Activated CD4-positive, alpha-beta memory T cell treated with anti-CD3 and anti-CD28 coated beads, Interleukin-2, amount 10 ng/mL, durations not matched to agents 7 days and 5 days (primary cell): ENCODE measurements around the gene EIF4G3. TPM values are rescaled to one million over a fixed set of nuclear protein-coding genes. Genes with fewer than 3 reads are reported as not detected.

Experiments used
- CTCF ChIA-PET: fragments of 350-600 bp; sonication (Branson Sonifier 250); formaldehyde crosslinking; loops from one replicate; lab custom pipeline; 2021; ENCODE audit warnings: antibody characterized with exemption, inconsistent platforms; lab: Charles Lee
- POLR2A ChIA-PET: fragments of 350-600 bp; sonication (Branson Sonifier 250); formaldehyde crosslinking; loops from one replicate; lab custom pipeline; 2021; ENCODE audit warnings: antibody characterized with exemption; lab: Charles Lee
- DNase-seq: peaks from one replicate; pipeline ENCODE4 v3.0.0-alpha.2; 2020
- H3K27ac Mint-ChIP-seq: one replicate; pipeline ENCODE4 v1.8.0; 2021; ENCODE audit warnings: mild to moderate bottlenecking, mixed read lengths
- H3K27me3 Mint-ChIP-seq: one replicate; pipeline ENCODE4 v1.8.0; 2021; ENCODE audit warnings: mixed read lengths
- H3K36me3 Mint-ChIP-seq: one replicate; pipeline ENCODE4 v1.8.0; 2021; ENCODE audit warnings: low read depth, mixed read lengths
- H3K4me1 Mint-ChIP-seq: one replicate; pipeline ENCODE4 v1.8.0; 2021; ENCODE audit warnings: mixed read lengths
- H3K4me3 Mint-ChIP-seq: one replicate; pipeline ENCODE4 v1.8.0; 2021; ENCODE audit warnings: mild to moderate bottlenecking, mixed read lengths
- H3K9me3 Mint-ChIP-seq: one replicate; pipeline ENCODE4 v1.8.0; 2021; ENCODE audit warnings: mixed read lengths
- total RNA-seq, 2 experiments: library from RNA; stranded (reverse); gene quantifications; one replicate each; pipeline ENCODE4 v1.2.3, GENCODE V29; 2021

EIF4G3 gene
- total RNA-seq, 2 experiments from 2014 or later, result 48.1 to 49.2 TPM

- H3K9me3 Mint-ChIP-seq, result no peaks in the 10 kb centered on the region
- ChIA-PET CTCF (no interaction called here), POLR2A (no interaction called here)
- no peak for DNase-seq
- H3K27ac Mint-ChIP-seq, result no peak overlapping the region
- H3K27me3 Mint-ChIP-seq, result no peaks in the 10 kb centered on the region
- peaks cover 22% of the 10 kb centered on the region for H3K36me3 Mint-ChIP-seq
- H3K4me1 Mint-ChIP-seq, result no peaks in the 10 kb centered on the region
- H3K4me3 Mint-ChIP-seq, result no peak overlapping the region
These were observed 202.6 kb downstream of the EIF4G3 start for GRCh38 chr1:20974069-20974468.

DNA sequence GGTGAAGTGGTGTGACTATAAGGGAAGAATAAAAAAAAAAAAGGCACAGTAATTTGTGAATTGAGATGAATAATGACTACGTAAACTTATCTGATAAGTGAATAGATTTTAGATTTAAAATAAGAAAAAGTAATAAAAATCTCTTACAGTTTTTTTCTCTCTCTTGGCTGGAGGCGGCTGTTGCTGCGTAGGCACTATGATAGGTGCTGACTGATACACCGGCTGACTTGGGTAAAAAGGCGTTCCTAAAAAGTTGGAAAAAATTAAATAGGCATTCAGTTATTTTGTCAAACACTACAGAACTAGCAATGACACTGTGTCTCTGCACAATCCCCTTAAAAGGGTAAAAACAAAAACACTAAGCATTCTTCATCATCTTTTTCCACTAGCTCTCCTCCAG is 203.8 kb downstream of the EIF4G3 start:
- Mint-ChIP-seq H3K27ac (no peak overlapping the region), H3K36me3 (peaks cover 25% of the 10 kb centered on the region)
- POLR2A ChIA-PET, result no interaction called here

GRCh38 chr1:20964540-20965484 is 211.9 kb downstream of the EIF4G3 start:
- DNase-seq, result no peak
- Mint-ChIP-seq H3K4me1 (peaks cover 12% of the 10 kb centered on the region), H3K4me3 (no peak overlapping the region), H3K27me3 (no peaks in the 10 kb centered on the region), H3K27ac (no peak overlapping the region), H3K36me3 (peaks cover 28% of the 10 kb centered on the region), H3K9me3 (no peaks in the 10 kb centered on the region)
- ChIA-PET CTCF (no interaction called here), POLR2A (no interaction called here)

More for the DNA sequence above, 203.8 kb downstream of the EIF4G3 start:
- H3K4me1 Mint-ChIP-seq, result no peaks in the 10 kb centered on the region
- H3K9me3 Mint-ChIP-seq, result no peaks in the 10 kb centered on the region
- H3K27me3 Mint-ChIP-seq, result no peaks in the 10 kb centered on the region
- H3K4me3 Mint-ChIP-seq, result no peak overlapping the region
- no peak for DNase-seq
- CTCF ChIA-PET, result no interaction called here

DNA sequence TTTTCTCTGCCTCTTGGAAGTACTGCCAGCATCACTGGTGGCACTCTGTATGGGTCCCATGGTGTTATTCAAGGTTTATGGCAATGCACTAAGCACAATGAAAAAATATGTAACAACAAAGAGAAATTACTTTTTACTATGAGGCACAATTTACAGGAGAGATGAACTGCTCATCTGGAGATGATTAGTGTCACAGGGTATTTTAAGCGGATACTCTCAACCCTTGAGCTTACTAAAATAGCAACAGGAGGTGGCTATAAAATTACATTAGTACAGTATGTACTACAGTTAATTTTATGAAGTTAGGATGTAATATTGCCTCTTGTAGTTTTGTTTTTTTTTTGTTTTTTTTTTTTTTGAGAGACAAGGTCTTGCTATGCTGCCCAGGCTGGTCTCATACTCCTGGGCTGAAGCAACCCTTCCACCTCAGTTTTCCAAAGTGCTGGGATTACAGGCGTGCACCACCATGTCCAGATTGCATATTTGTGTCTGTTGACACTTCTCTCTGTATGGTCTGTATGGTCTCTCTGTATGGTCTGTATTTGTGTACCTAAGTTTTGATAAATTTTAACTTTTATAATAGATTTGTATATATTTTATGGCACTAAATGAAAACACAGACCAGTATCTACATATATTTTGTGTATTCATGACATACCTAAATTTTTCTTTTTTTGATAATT is 214.0 kb downstream of the EIF4G3 start:
- ChIA-PET POLR2A (no interaction called here), CTCF (no interaction called here)
- Mint-ChIP-seq H3K36me3 (peaks cover 27% of the 10 kb centered on the region), H3K27ac (no peak overlapping the region), H3K9me3 (no peaks in the 10 kb centered on the region), H3K4me1 (peaks cover 13% of the 10 kb centered on the region), H3K27me3 (no peaks in the 10 kb centered on the region), H3K4me3 (no peak overlapping the region)
- DNase-seq, result no peak

GRCh38 chr1:20958430-20958829 is 218.3 kb downstream of the EIF4G3 start:
- POLR2A ChIA-PET, result no interaction called here
- H3K4me3 Mint-ChIP-seq, result no peak overlapping the region
- no peaks in the 10 kb centered on the region for H3K27me3 Mint-ChIP-seq
- DNase-seq, result no peak
- H3K9me3 Mint-ChIP-seq, result no peaks in the 10 kb centered on the region
- peaks cover 17% of the 10 kb centered on the region for H3K36me3 Mint-ChIP-seq
- peaks cover 4% of the 10 kb centered on the region for H3K4me1 Mint-ChIP-seq
- no peak overlapping the region for H3K27ac Mint-ChIP-seq
- CTCF ChIA-PET, result interaction anchor here (1.0 kb wide), 1 partner anchor 39 kb away, joined by 3 read pairs; no protein-coding TSS in a partner anchor

- peaks cover 4% of the 10 kb centered on the region for H3K4me1 Mint-ChIP-seq
- H3K36me3 Mint-ChIP-seq, result peaks cover 15% of the 10 kb centered on the region
- ChIA-PET POLR2A (no interaction called here), CTCF (interaction anchor here (0.7 kb wide), 1 partner anchor 80 kb away, joined by 3 read pairs; no protein-coding TSS in a partner anchor)
- no peak overlapping the region for H3K27ac Mint-ChIP-seq
- H3K27me3 Mint-ChIP-seq, result no peaks in the 10 kb centered on the region
- no peaks in the 10 kb centered on the region for H3K9me3 Mint-ChIP-seq
- DNase-seq, result no peak
- no peak overlapping the region for H3K4me3 Mint-ChIP-seq
These were observed 220.4 kb downstream of the EIF4G3 start for GRCh38 chr1:20956272-20956671.

DNA sequence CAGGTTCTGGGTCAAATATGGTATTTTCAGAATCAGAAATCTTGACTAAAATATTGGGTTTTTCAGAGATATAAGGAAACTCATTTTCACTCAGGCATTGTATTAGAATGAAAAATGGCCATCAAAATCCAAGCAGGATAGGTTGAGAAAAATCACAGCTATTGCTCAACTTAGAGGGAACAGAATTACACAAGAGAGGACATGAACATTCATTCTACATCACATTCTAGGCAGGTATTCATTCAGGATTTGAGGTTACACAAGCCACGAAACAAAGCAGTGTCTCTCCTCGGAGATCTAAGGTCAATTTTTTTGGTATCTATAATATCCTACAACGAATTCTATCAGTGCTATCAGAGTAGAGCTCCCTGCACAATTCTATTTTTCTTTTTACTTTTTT is 226.0 kb downstream of the EIF4G3 start:
- DNase-seq, result no peak
- Mint-ChIP-seq H3K4me3 (no peak overlapping the region), H3K27ac (no peak overlapping the region), H3K27me3 (no peaks in the 10 kb centered on the region), H3K36me3 (peaks cover 10% of the 10 kb centered on the region), H3K4me1 (no peaks in the 10 kb centered on the region), H3K9me3 (no peaks in the 10 kb centered on the region)
- ChIA-PET POLR2A (no interaction called here), CTCF (interaction anchor here (0.5 kb wide), 1 partner anchor 1397 kb away, joined by 3 read pairs; no protein-coding TSS in a partner anchor)

DNA sequence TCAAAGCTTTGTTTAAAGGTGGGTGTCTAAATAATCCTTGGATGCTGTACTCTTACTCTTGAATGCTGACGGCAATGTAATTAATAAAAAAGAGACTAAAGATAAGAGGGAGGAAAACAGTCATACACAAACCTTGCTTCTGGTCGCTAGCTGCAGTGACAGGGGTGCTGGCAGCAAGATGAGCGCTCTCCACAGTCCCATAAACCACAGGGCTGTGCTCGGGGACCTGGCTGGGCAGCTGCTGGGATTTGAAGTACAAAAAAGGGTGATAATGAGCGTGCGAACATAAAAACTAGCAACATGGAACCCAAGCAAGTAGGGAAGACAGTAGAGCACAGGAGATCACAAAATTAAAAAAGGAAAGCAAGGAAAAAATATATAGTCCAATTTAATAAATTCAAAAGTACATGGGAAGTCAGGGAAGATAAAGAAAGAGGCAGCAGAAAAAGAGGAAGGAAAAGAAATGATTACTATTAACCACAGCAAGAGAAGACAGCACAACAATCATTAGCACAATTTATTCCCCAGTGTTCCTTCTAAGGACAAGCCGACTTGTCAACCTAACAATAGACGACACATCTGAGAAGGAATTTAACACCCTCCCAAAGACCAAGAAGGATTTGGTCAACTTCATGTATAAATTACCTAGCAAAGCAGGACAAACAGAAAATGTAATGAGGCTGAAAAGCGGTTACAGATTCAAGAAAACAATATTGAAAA is 226.7 kb downstream of the EIF4G3 start:
- Mint-ChIP-seq H3K36me3 (peaks cover 10% of the 10 kb centered on the region), H3K9me3 (no peaks in the 10 kb centered on the region), H3K27me3 (no peaks in the 10 kb centered on the region), H3K4me3 (no peak overlapping the region), H3K4me1 (no peaks in the 10 kb centered on the region), H3K27ac (no peak overlapping the region)
- no peak for DNase-seq
- ChIA-PET CTCF (interaction anchor here (0.5 kb wide), 1 partner anchor 1397 kb away, joined by 3 read pairs; no protein-coding TSS in a partner anchor), POLR2A (no interaction called here)

DNA sequence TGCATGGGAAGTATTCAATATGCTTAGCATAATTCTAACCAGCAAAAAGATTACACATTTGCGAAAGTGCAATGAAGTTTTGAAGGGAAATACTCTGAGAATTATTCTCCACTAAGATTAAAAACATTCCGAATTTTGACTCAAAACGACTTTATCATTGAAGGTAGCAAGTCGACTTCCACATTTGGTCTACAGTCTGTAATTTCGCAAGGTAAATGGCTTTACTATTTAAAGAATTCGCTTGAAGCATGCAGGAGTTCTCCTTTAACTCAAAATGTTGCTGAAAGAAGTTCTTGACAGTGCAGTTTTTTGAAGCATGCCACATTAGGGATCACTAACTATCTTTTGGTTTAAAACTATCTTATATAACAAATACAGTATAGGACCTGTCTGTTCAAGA is 228.6 kb downstream of the EIF4G3 start:
- no peaks in the 10 kb centered on the region for H3K9me3 Mint-ChIP-seq
- CTCF ChIA-PET, result no interaction called here
- H3K27ac Mint-ChIP-seq, result no peak overlapping the region
- POLR2A ChIA-PET, result no interaction called here
- H3K4me1 Mint-ChIP-seq, result no peaks in the 10 kb centered on the region
- no peak for DNase-seq
- no peaks in the 10 kb centered on the region for H3K27me3 Mint-ChIP-seq
- H3K4me3 Mint-ChIP-seq, result no peak overlapping the region
- H3K36me3 Mint-ChIP-seq, result peaks cover 7% of the 10 kb centered on the region

GRCh38 chr1:20947409-20947808 is 229.3 kb downstream of the EIF4G3 start:
- no peaks in the 10 kb centered on the region for H3K9me3 Mint-ChIP-seq
- CTCF ChIA-PET, result no interaction called here
- POLR2A ChIA-PET, result no interaction called here
- H3K27me3 Mint-ChIP-seq, result no peaks in the 10 kb centered on the region
- DNase-seq, result no peak
- H3K4me1 Mint-ChIP-seq, result no peaks in the 10 kb centered on the region
- H3K27ac Mint-ChIP-seq, result no peak overlapping the region
- no peak overlapping the region for H3K4me3 Mint-ChIP-seq
- H3K36me3 Mint-ChIP-seq, result peaks cover 7% of the 10 kb centered on the region

DNA sequence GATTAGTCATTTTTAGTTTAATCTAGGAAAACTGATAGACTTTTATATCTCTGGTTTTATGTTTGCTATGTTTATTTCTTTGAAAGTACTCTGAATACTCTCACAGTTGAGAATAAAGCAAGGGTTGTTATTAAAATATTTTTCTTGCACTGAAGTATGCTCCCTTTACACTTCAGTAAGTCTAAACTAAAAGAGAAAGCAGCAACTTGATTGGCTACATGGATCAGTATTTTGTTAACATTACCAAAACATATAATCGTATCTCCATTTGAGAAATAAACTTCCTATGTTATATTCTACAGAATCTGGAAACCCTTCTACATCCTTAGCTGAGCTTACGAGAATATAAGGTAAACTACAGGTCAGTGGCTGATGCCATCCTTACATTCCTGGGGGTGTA is 240.1 kb downstream of the EIF4G3 start:
- no peaks in the 10 kb centered on the region for H3K9me3 Mint-ChIP-seq
- H3K36me3 Mint-ChIP-seq, result peaks cover 27% of the 10 kb centered on the region
- peaks cover 4% of the 10 kb centered on the region for H3K27me3 Mint-ChIP-seq
- DNase-seq, result no peak
- ChIA-PET CTCF (no interaction called here), POLR2A (no interaction called here)
- H3K4me1 Mint-ChIP-seq, result peaks cover 24% of the 10 kb centered on the region
- H3K4me3 Mint-ChIP-seq, result no peak overlapping the region
- no peak overlapping the region for H3K27ac Mint-ChIP-seq

DNA sequence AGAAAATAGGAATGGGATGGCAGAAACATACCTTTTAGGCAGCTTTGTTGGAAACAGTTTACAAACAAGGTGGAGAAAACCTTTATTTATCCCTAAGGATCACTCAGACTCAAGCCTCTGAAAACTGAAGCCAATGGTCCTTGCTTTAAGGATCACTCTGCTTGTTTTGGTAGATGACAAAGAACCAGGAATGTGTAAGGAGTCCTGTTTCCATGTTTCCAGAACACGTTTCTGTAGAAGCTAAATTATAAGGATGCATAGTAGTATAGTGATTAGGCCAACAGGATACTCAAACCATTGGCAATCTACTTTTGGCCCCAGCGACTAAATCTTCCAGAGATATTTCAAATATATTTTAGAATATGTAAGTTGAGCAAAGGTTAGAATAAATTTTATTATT is 240.5 kb downstream of the EIF4G3 start:
- H3K4me3 Mint-ChIP-seq, result no peak overlapping the region
- DNase-seq, result no peak
- H3K27ac Mint-ChIP-seq, result no peak overlapping the region
- peaks cover 25% of the 10 kb centered on the region for H3K36me3 Mint-ChIP-seq
- peaks cover 4% of the 10 kb centered on the region for H3K27me3 Mint-ChIP-seq
- POLR2A ChIA-PET, result no interaction called here
- peaks cover 28% of the 10 kb centered on the region for H3K4me1 Mint-ChIP-seq
- CTCF ChIA-PET, result interaction anchor here (0.6 kb wide), 1 partner anchor 296 kb away, joined by 3 read pairs; no protein-coding TSS in a partner anchor
- no peaks in the 10 kb centered on the region for H3K9me3 Mint-ChIP-seq

DNA sequence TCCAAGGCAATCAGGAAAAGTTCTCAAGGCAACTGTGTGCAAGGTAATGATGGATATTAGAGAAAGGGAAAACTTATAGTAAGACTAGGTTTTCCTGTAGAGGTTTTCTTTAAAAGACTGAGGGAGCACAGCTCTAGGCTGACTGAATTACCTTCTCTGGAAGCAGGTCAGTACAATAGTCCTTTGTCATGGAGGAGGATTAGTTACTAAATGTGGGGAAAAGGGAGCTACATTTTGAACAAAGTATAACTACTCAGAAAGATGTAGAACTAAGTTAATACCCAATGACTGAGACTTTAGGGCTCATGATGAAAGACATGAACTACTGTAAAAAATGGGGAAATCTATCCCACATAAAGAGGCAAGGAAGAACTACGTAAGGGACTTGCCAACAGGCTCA is 241.0 kb downstream of the EIF4G3 start:
- peaks cover 32% of the 10 kb centered on the region for H3K4me1 Mint-ChIP-seq
- H3K27ac Mint-ChIP-seq, result no peak overlapping the region
- peaks cover 4% of the 10 kb centered on the region for H3K27me3 Mint-ChIP-seq
- DNase-seq, result no peak
- H3K36me3 Mint-ChIP-seq, result peaks cover 23% of the 10 kb centered on the region
- POLR2A ChIA-PET, result no interaction called here
- CTCF ChIA-PET, result interaction anchor here (0.6 kb wide), 1 partner anchor 297 kb away, joined by 3 read pairs; no protein-coding TSS in a partner anchor
- H3K4me3 Mint-ChIP-seq, result no peak overlapping the region
- H3K9me3 Mint-ChIP-seq, result no peaks in the 10 kb centered on the region
